GM23248 (cell line): ENCODE results near the gene SLC15A5. TPM values are rescaled to one million over a fixed set of nuclear protein-coding genes. Genes with fewer than 3 reads are reported as not detected.

Experiments
- DNase-seq: peaks from one replicate; pipeline ENCODE4 v3.0.0-alpha.2; 2015
- H2AFZ ChIP-seq: fragments of 200-600 bp; sonication (generic); 2 replicates; pipeline ENCODE4 v1.6.1; 2016; ENCODE audit warnings: antibody characterized with exemption
- H3F3A ChIP-seq: fragments of 200-600 bp; sonication (generic); 2 replicates; pipeline ENCODE4 v1.6.1; 2016; ENCODE audit warnings: mild to moderate bottlenecking, antibody characterized with exemption, mixed run types; ENCODE audit not compliant: insufficient read depth
- H3K27ac ChIP-seq: fragments of 200-600 bp; sonication (generic); 2 replicates; pipeline ENCODE4 v1.5.1; 2016; ENCODE audit warnings: mild to moderate bottlenecking
- H3K27me3 ChIP-seq: fragments of 200-600 bp; sonication (generic); replicated peaks from 2 replicates; pipeline ENCODE4 v1.6.1; 2016; ENCODE audit warnings: mild to moderate bottlenecking; ENCODE audit not compliant: insufficient read depth
- H3K36me3 ChIP-seq: fragments of 200-600 bp; sonication (generic); 2 replicates; pipeline ENCODE4 v1.6.1; 2016; ENCODE audit warnings: low read depth, mild to moderate bottlenecking
- H3K4me1 ChIP-seq: fragments of 200-600 bp; sonication (generic); 2 replicates; pipeline ENCODE4 v1.6.1; 2016; ENCODE audit warnings: mild to moderate bottlenecking; ENCODE audit not compliant: insufficient read depth
- H3K4me2 ChIP-seq: fragments of 200-600 bp; sonication (generic); one replicate; pipeline ENCODE4 v1.6.1; 2016; ENCODE audit warnings: mild to moderate bottlenecking; ENCODE audit not compliant: unreplicated experiment
- H3K4me3 ChIP-seq: fragments of 200-600 bp; sonication (generic); 2 replicates; pipeline ENCODE4 v1.5.1; 2016; ENCODE audit warnings: mild to moderate bottlenecking
- H3K79me2 ChIP-seq: fragments of 200-600 bp; sonication (generic); 2 replicates; pipeline ENCODE4 v1.6.1; 2016; ENCODE audit warnings: mild to moderate bottlenecking; ENCODE audit not compliant: insufficient read depth
- H3K9ac ChIP-seq: fragments of 200-600 bp; sonication (generic); 2 replicates; pipeline ENCODE4 v1.6.1; 2016; ENCODE audit warnings: mild to moderate bottlenecking
- H3K9me2 ChIP-seq: fragments of 200-600 bp; sonication (generic); 2 replicates; pipeline ENCODE4 v1.6.1; 2016; ENCODE audit warnings: mixed run types, mild to moderate bottlenecking, moderate library complexity; ENCODE audit not compliant: insufficient read depth
- H3K9me3 ChIP-seq: fragments of 200-600 bp; sonication (generic); one replicate; pipeline ENCODE4 v1.6.1; 2017; ENCODE audit warnings: low read depth
- H4K20me1 ChIP-seq: fragments of 200-600 bp; sonication (generic); 2 replicates; pipeline ENCODE4 v1.6.0; 2016; ENCODE audit not compliant: insufficient read depth
- EZH2 ChIP-seq: fragments of 200-600 bp; sonication (generic); IDR thresholded peaks from 2 replicates; pipeline ENCODE4 v1.6.1; 2018; ENCODE audit warnings: antibody characterized with exemption, mild to moderate bottlenecking; ENCODE audit not compliant: insufficient read depth, poor library complexity, severe bottlenecking
- EZH2phosphoT487 ChIP-seq: fragments of 200-600 bp; sonication (generic); IDR thresholded peaks from 2 replicates; pipeline ENCODE4 v1.6.1; 2018; ENCODE audit warnings: antibody characterized with exemption, moderate library complexity, mild to moderate bottlenecking, low read depth; ENCODE audit not compliant: insufficient read depth
- WGBS, 2 experiments: methylation state at CpG; one replicate each; pipeline ENCODE4 v1.1.6; 2015 to 2017; ENCODE audit warnings: low lambda C conversion rate in 2 of 2, low coverage in 1 of 2; ENCODE audit errors: missing lambda C conversion rate in 2 of 2; 5-methylcytosine and 5-hydroxymethylcytosine counted together
- in situ Hi-C: fragments of 300-500 bp; cut with MboI; formaldehyde crosslinking; loops from 2 replicates; pipeline ENCODE4 v1.15.0; 2020
- polyA plus RNA-seq: library from polyadenylated mRNA; unstranded; fragments of >200 nt; fragmentation: Nextera tagmentation; extraction: Ambion mirVana; gene quantifications from 2 replicates; pipeline ENCODE4 v1.2.1, GENCODE V29; 2016
- total RNA-seq: library from RNA; depleted of rRNA; stranded (reverse); fragments of >200 nt; shearing (Covaris generic); gene quantifications from 2 replicates; pipeline ENCODE4 v1.2.3, GENCODE V29; 2014

The SLC15A5 gene
- total and polyA plus RNA-seq, 2 experiments from 2014 or later = not detected

- Histone ChIP-seq H3K27me3 (no peaks in the 10 kb centered on the region), H3K9me2 (no peaks in the 10 kb centered on the region), H3K4me2 (no peak overlapping the region), H3K9ac (no peak overlapping the region), H3K4me1 (no peaks in the 10 kb centered on the region), H3K9me3 (no peaks in the 10 kb centered on the region), H2AFZ (no peak overlapping the region), H3F3A (no peaks in the 10 kb centered on the region), H3K4me3 (no peak overlapping the region), H3K27ac (no peak overlapping the region), H3K79me2 (no peaks in the 10 kb centered on the region), H3K36me3 (no peaks in the 10 kb centered on the region), H4K20me1 (no peaks in the 10 kb centered on the region)
- WGBS, 2 experiments = 22 to 23% methylated on average over 3 of the region's 3 CpGs
- in situ Hi-C loops = no loop called here
- no peak for DNase-seq
- TF ChIP-seq EZH2 = no peak
Measured at GRCh38 chr12:16198884-16199283, 78.6 kb downstream of the SLC15A5 start.

DNA sequence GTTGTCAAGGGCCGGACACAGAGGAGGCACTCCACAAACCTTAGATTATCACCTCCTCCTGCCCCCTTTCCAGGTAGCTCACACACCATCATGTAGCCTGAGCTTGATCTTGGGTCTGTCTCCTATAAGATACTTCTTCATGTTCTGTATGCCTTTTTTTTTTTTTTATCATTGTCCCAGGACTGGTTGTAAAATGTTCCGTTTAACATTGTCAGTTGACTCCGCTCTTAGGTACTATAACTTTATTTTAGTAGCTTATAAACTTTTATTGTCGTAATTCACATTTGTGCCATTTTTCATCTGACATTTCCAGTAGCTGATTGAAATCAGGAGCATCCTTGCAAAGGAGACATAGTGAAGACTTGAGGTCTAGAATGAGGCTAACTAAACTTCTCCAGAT, 79.9 kb downstream of the SLC15A5 start:
- Histone ChIP-seq H4K20me1 (no peaks in the 10 kb centered on the region), H3K4me1 (no peaks in the 10 kb centered on the region), H3K4me3 (no peak overlapping the region), H3K27me3 (no peaks in the 10 kb centered on the region), H3F3A (no peaks in the 10 kb centered on the region), H3K9me3 (no peaks in the 10 kb centered on the region), H3K9me2 (no peaks in the 10 kb centered on the region), H3K27ac (no peak overlapping the region), H3K36me3 (no peaks in the 10 kb centered on the region), H3K9ac (no peak overlapping the region), H3K79me2 (no peaks in the 10 kb centered on the region), H3K4me2 (no peak overlapping the region), H2AFZ (no peak overlapping the region)
- no peak for TF ChIP-seq EZH2
- TF ChIP-seq EZH2phosphoT487 = no peak
- 42 to 46% methylated on average over 4 of the region's 4 CpGs for WGBS, 2 experiments
- in situ Hi-C loops = no loop called here
- no peak for DNase-seq

DNA sequence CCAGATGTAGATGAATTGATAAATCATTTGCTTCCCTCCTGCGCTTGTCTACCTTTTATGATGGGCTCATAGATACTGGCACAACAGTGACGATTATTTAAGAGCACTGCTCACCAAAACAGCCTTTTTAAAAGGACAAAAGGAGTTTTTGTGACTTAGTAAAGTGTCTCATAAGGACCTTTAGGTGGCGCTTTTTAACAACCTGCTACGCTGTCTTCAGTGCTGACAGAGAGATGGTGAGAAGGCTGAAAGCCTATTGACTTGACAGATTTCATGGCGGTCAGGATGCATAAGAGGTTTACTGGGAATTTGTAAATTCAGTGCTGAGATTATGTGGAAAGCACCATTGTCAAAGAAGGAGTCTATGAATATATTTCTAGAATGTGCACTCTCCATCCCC, 87.6 kb downstream of the SLC15A5 start:
- Histone ChIP-seq H3K36me3 (no peaks in the 10 kb centered on the region), H3K79me2 (no peaks in the 10 kb centered on the region), H3K27ac (no peak overlapping the region), H4K20me1 (no peaks in the 10 kb centered on the region), H3K4me2 (no peak overlapping the region), H3K9me2 (no peaks in the 10 kb centered on the region), H3K4me3 (no peak overlapping the region), H3K9ac (no peak overlapping the region), H3F3A (no peaks in the 10 kb centered on the region), H2AFZ (no peak overlapping the region), H3K9me3 (no peaks in the 10 kb centered on the region), H3K27me3 (peaks cover 27% of the 10 kb centered on the region), H3K4me1 (0 out of 2 replicates have a peak, but pooled peaks cover 3% of the 10 kb centered on the region)
- in situ Hi-C loops = no loop called here
- DNase-seq = peak; percentile 58
- 18 to 20% methylated on average over 5 of the region's 5 CpGs for WGBS, 2 experiments
- TF ChIP-seq EZH2phosphoT487 (no peak), EZH2 (no peak)

- Histone ChIP-seq H3K79me2 (no peaks in the 10 kb centered on the region), H3K9ac (no peak overlapping the region), H3K9me3 (no peaks in the 10 kb centered on the region), H3F3A (no peaks in the 10 kb centered on the region), H4K20me1 (no peaks in the 10 kb centered on the region), H3K36me3 (no peaks in the 10 kb centered on the region), H3K27me3 (peaks cover 27% of the 10 kb centered on the region), H3K4me1 (0 out of 2 replicates have a peak, but pooled peaks cover 3% of the 10 kb centered on the region), H3K4me2 (no peak overlapping the region), H3K4me3 (no peak overlapping the region), H2AFZ (no peak overlapping the region), H3K27ac (no peak overlapping the region), H3K9me2 (no peaks in the 10 kb centered on the region)
- no peak for DNase-seq
- TF ChIP-seq EZH2 = no peak
- TF ChIP-seq EZH2phosphoT487 = no peak
- WGBS, 2 experiments = 36 to 37% methylated on average over 8 of the region's 8 CpGs
- in situ Hi-C loops = no loop called here
Measured at GRCh38 chr12:16187660-16188059, 89.8 kb downstream of the SLC15A5 start.

- Histone ChIP-seq H3K9me3 (no peaks in the 10 kb centered on the region), H3K79me2 (no peaks in the 10 kb centered on the region), H3K9ac (no peak overlapping the region), H3K4me3 (no peak overlapping the region), H3F3A (no peaks in the 10 kb centered on the region), H3K27me3 (peaks cover 31% of the 10 kb centered on the region), H3K4me1 (0 out of 2 replicates have a peak, but pooled peaks cover 2% of the 10 kb centered on the region), H3K27ac (no peak overlapping the region), H4K20me1 (no peaks in the 10 kb centered on the region), H2AFZ (no peak overlapping the region), H3K9me2 (no peaks in the 10 kb centered on the region), H3K36me3 (no peaks in the 10 kb centered on the region), H3K4me2 (no peak overlapping the region)
- 60 to 66% methylated on average over 2 of the region's 2 CpGs for WGBS, 2 experiments
- no peak for TF ChIP-seq EZH2
- in situ Hi-C loops = no loop called here
- DNase-seq = no peak
Measured at GRCh38 chr12:16184681-16185080, 92.8 kb downstream of the SLC15A5 start.
